Adipose tissue (tissue), 3 donors: ENCODE data around the gene SDF2. TPM values are rescaled to one million over a fixed set of nuclear protein-coding genes. Genes with fewer than 3 reads are reported as not detected.
"Not testable (repeated sequence)": the region's sequence is repeated elsewhere in the genome, so short reads cannot be mapped to it uniquely, and the experiment has no call there.

Experiments used
- H3K27ac ChIP-seq: one replicate; pipeline ENCODE4 v1.5.1; 2013; ENCODE audit warnings: low read depth, low read length
- WGBS, 3 donors: extraction: QIAGEN DNeasy Blood & Tissue Kit; methylation state at CpG; one replicate each; pipeline ENCODE4 v1.1.7; 2013; 5-methylcytosine and 5-hydroxymethylcytosine counted together
- polyA plus RNA-seq, 3 donors: library from polyadenylated mRNA; stranded (reverse); fragments of 200-250 nt; gene quantifications; one replicate each; pipeline ENCODE4 v1.2.3, GENCODE V29; 2013
- donor health status: healthy with polysubstance abuse.
- donor health status: Bipolar disorder and iron deficiency.
- donor health status: healthy.

The SDF2 gene
- polyA plus RNA-seq, 3 donors: 31.0 to 45.5 (median 40.4) TPM

DNA sequence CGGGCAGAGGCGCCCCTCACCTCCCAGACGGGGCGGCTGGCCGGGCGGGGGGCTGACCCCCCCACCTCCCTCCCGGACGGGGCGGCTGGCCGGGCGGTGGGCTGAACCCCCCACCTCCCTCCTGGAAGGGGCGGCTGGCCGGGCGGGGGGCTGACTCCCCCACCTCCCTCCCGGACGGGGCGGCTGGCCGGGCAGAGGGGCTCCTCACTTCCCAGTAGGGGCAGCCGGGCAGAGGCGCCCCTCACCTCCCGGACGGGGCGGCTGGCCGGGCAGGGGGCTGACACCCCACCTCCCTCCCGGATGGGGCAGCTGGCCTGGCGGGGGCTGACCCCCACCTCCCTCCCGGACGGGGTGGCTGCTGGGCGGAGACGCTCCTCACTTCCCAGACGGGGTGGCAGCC lies 57.7 kb downstream of the SDF2 start:
- not testable (repeated sequence) for H3K27ac ChIP-seq
- 95 to 98% (median 96%) methylated on average over 8 to 21 of the region's 31 CpGs for WGBS, 3 donors

DNA sequence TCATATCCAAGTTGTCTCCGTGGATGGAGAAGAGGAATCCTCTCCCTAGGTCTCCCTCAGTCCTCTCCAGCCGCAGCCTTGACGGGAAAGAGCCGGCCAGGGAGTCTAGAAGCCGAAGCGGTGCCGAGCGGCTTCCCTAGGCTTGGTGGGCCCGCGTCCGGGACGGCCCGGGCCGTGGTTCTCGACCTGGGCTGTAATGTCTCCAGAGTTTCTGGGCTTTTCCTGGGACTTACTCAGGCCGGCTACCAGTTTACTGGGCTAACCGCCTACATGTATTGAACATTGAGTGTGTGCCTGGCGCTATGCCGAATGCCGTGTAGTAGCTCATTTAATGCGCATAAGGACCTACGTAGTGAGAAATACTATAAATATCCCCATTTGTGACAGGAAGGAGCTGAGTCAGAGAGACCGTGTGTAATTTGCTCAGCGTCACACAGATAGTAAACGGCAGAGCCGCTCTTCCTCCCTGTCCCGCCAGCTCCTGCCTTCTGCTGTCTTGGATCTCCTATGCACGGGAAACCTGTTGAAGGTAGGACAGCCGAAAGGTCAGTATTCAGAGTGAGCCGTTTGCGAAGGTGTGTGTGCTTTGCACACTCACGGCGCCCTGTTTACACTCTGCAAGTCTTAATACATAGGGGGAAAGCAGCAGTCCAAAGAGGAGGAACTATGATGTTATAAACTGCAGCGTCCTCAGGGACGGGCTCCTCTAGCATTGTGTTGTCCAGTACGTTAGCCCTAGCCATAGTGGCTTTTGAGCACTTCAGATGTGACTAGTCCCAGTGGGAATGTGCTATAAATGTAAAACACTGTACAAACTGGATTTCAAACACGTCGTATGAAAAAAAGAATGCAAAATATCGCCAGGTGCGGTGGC lies 62.2 kb downstream of the SDF2 start:
- WGBS, 3 donors: 6 to 9% (median 8%) methylated on average over 40 of the region's 40 CpGs
- peak overlapping the region; percentile 55 for H3K27ac ChIP-seq

DNA sequence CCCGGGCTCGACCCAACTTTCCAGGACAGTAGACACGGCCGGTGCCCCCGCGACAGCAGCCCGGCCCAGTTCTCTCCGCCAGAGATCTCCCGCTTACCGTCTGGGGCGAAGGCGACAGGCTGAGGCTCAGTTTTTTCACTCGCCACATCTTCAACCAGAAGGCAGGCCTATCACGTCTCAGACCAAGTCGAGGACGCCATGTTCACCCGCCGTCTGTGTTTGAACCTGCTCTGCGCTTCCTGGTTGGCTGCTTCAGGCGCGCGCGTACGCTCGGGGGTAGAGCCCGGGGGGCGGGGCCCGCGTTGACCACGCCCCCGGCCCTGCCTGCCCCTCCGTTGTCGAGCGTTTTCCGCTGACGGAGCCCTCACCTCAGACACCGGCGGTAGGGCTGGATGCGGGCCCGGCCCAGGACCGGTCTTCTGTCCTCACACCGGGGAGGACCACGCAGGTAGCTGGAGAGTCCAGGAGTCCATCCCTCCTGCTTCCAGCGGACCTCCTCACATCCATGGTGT lies 62.9 kb downstream of the SDF2 start, which contains the start of gene SPAG5:
Gene SPAG5, minus strand, starts transcription at position 227 of the 512 bp plus-strand sequence. Its CDS starts 79 bp downstream, at position 148.
- H3K27ac ChIP-seq: peak within 1 kb of the TSS; percentile 55
- 0 to 1% (median 0%) methylated on average over 44 of the region's 44 CpGs for WGBS, 3 donors

DNA sequence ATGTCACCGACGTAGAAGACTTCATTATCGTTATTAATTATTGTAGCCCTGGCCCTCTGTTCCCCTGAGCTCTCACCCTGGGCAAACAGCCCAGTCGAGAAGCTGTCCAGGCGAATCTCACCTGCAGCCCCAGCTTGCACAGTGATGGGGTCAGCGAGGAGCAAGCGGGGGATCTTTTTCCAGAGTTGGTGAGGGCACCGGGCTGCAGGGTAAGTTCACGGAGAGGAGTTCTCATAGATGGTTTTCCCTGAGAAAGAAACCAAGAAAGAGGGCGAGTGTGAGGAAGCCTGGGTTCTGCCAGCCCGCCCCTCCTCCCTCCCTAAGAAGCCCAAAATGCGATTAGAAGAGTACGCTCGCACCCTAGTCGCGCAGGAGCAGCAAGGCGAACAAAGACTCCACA lies 63.3 kb downstream of the SDF2 start:
- WGBS, 3 donors: 5 to 6% (median 6%) methylated on average over 17 of the region's 17 CpGs

More for the DNA sequence above, 63.3 kb downstream of the SDF2 start:
- H3K27ac ChIP-seq: no peak overlapping the region

Other genes with a start within 250 kb of the SDF2 start
- under 1 TPM in 2 of 3 donors, not detected in 1; 0.03 to 0.09 TPM for gene SLC13A2, start 188.3 kb downstream of the SDF2 start, polyA plus RNA-seq
- under 1 TPM in 2 of 3 donors, not detected in 1; 0.01 to 0.03 TPM for gene FOXN1, start 155.6 kb downstream of the SDF2 start, polyA plus RNA-seq
- gene UNC119, start 109.3 kb downstream of the SDF2 start, polyA plus RNA-seq: 10 to 100 TPM; 12.5 to 16.6 (median 15.0) TPM
- gene PIGS, start 90.4 kb downstream of the SDF2 start, polyA plus RNA-seq: 10 to 100 TPM; 18.9 to 60.3 (median 24.8) TPM
- 10 to 100 TPM in 2 of 3 donors, 1 to 10 TPM in 1; 5.4 to 59.0 (median 23.8) TPM for gene ALDOC, start 85.0 kb downstream of the SDF2 start, polyA plus RNA-seq
- 1 to 10 TPM; 1.5 to 3.3 (median 2.9) TPM for gene SPAG5, start 62.9 kb downstream of the SDF2 start, polyA plus RNA-seq
- gene RSKR, start 47.7 kb downstream of the SDF2 start, polyA plus RNA-seq: 1 to 10 TPM; 1.8 to 3.3 (median 2.9) TPM
- gene BLTP2, start 16.7 kb downstream of the SDF2 start, polyA plus RNA-seq: 10 to 100 TPM; 19.6 to 42.6 (median 33.7) TPM
- 10 to 100 TPM; 16.3 to 33.9 (median 33.6) TPM for gene SUPT6H, start 299 bp upstream of the SDF2 start, polyA plus RNA-seq
- gene PROCA1, start 50.0 kb upstream of the SDF2 start, polyA plus RNA-seq: 1 to 10 TPM in 2 of 3 donors, under 1 TPM in 1; 0.35 to 2.9 (median 1.2) TPM
- 100 to 1,000 TPM in 1 of 3 donors, 10 to 100 TPM in 1, 1 to 10 TPM in 1; 7.9 to 125 (median 38.3) TPM for gene RAB34, start 56.0 kb upstream of the SDF2 start, polyA plus RNA-seq
- gene RPL23A, start 58.1 kb upstream of the SDF2 start, polyA plus RNA-seq: 1,000 to 10,000 TPM in 2 of 3 donors, 100 to 1,000 TPM in 1; 866 to 1,848 (median 1,584) TPM
- 10 to 100 TPM in 1 of 3 donors, 1 to 10 TPM in 2; 2.4 to 11.7 (median 5.4) TPM for gene TLCD1, start 64.3 kb upstream of the SDF2 start, polyA plus RNA-seq
- 1 to 10 TPM; 1.8 to 2.7 (median 1.9) TPM for gene NEK8, start 66.9 kb upstream of the SDF2 start, polyA plus RNA-seq
- 10 to 100 TPM; 10.9 to 22.7 (median 19.5) TPM for gene TRAF4, start 82.1 kb upstream of the SDF2 start, polyA plus RNA-seq
- 1 to 10 TPM; 4.9 to 9.2 (median 5.6) TPM for gene FAM222B, start 180.9 kb upstream of the SDF2 start, polyA plus RNA-seq
- 10 to 100 TPM; 22.8 to 40.5 (median 34.1) TPM for gene ERAL1, start 193.1 kb upstream of the SDF2 start, polyA plus RNA-seq
- 100 to 1,000 TPM in 1 of 3 donors, 10 to 100 TPM in 2; 34.9 to 115 (median 76.6) TPM for gene FLOT2, start 235.8 kb upstream of the SDF2 start, polyA plus RNA-seq
- 1 to 10 TPM; 3.9 to 6.5 (median 5.3) TPM for gene DHRS13, start 241.2 kb upstream of the SDF2 start, polyA plus RNA-seq